Activated CD4-positive, alpha-beta T cell treated with anti-CD3 and anti-CD28 coated beads, Interleukin-2, Interleukin-4, amounts not matched to agents 100 ng/mL and 50 ng/mL, durations not matched to agents 16 hours and 8 hours (primary cell): ENCODE data around the gene IFNW1.
A peak's percentile ranks its signal among the peaks of the same experiment; 100 is the strongest.
"Not testable (repeated sequence)": the region's sequence is repeated elsewhere in the genome, so short reads cannot be mapped to it uniquely, and the experiment has no call there.

ENCODE experiments used
- DNase-seq: peaks from one replicate; pipeline ENCODE4 v3.0.0-alpha.2; 2020; ENCODE audit warnings: low spot score

The IFNW1 gene

GRCh38 chr9:21141427-21141882, at the start of gene IFNW1:
Gene IFNW1 (minus strand): TSS chr9:21141832. CDS start chr9:21141570, 262 bp downstream.
- no peak for DNase-seq

GRCh38 chr9:21187487-21187886, 45.9 kb upstream of the IFNW1 start, which contains the start of gene IFNA4:
Gene IFNA4 (minus strand): TSS chr9:21187587. CDS start chr9:21187531, 56 bp downstream.
- not testable (repeated sequence) for DNase-seq

GRCh38 chr9:21182810-21183736, 41.4 kb upstream of the IFNW1 start:
- DNase-seq, result peak; percentile 39

GRCh38 chr9:21174671-21175070, 33.0 kb upstream of the IFNW1 start:
- no peak for DNase-seq

- no peak for DNase-seq
Observed at GRCh38 chr9:21172156-21172555, 30.5 kb upstream of the IFNW1 start.

GRCh38 chr9:21171351-21171750, 29.7 kb upstream of the IFNW1 start:
- DNase-seq, result no peak

GRCh38 chr9:21166560-21166959, 24.9 kb upstream of the IFNW1 start, which contains the start of gene IFNA21:
Gene IFNA21 (minus strand): TSS chr9:21166660. CDS start chr9:21166612, 48 bp downstream.
- DNase-seq, result not testable (repeated sequence)

GRCh38 chr9:21165516-21165915, 23.9 kb upstream of the IFNW1 start:
- no peak for DNase-seq

GRCh38 chr9:21160178-21160577, 18.5 kb upstream of the IFNW1 start:
- DNase-seq, result peak; percentile 55

GRCh38 chr9:21155501-21155900, 13.9 kb upstream of the IFNW1 start:
- no peak for DNase-seq

- peak; percentile 22 for DNase-seq
Observed at GRCh38 chr9:21154018-21154608, 12.5 kb upstream of the IFNW1 start.

GRCh38 chr9:21153336-21154017, 11.8 kb upstream of the IFNW1 start:
- no peak for DNase-seq

GRCh38 chr9:21144603-21145002, 3.0 kb upstream of the IFNW1 start:
- no peak for DNase-seq

GRCh38 chr9:21137020-21137419, 4.6 kb downstream of the IFNW1 start:
- DNase-seq, result no peak

- DNase-seq, result no peak
Observed at GRCh38 chr9:21135736-21136135, 5.9 kb downstream of the IFNW1 start.

GRCh38 chr9:21128186-21128585, 13.4 kb downstream of the IFNW1 start:
- not testable (repeated sequence) for DNase-seq

- DNase-seq, result no peak
Observed at GRCh38 chr9:21121595-21122251, 19.9 kb downstream of the IFNW1 start.

GRCh38 chr9:21121079-21121478, 20.6 kb downstream of the IFNW1 start:
- DNase-seq, result peak; percentile 10

- no peak for DNase-seq
Observed at GRCh38 chr9:21119093-21119770, 22.4 kb downstream of the IFNW1 start.

GRCh38 chr9:21114311-21114710, 27.3 kb downstream of the IFNW1 start:
- no peak for DNase-seq
